ENCODE data around the gene TCHHL1.

- no peak for TF ChIP-seq POLR2A (IDR thresholded peaks at IDR 0.05; ENCODE audit: low read depth)
- no peak for TF ChIP-seq CTCF (IDR thresholded peaks at IDR 0.05)
- TF ChIP-seq POLR2AphosphoS5 (IDR thresholded peaks at IDR 0.05), result no peak
- TF ChIP-seq EP300 (IDR thresholded peaks at IDR 0.05), result no peak
Measured at GRCh38 chr1:152125834-152126443, 37.1 kb upstream of the TCHHL1 start.

Measured in esophagus muscularis mucosa (tissue), 4 donors.